Fibroblast of lung (primary cell): ENCODE data around the gene CD244.

Experiments
- CTCF ChIP-seq, 2 donors: IDR thresholded peaks in 1 of 2; conservative IDR thresholded peaks in 1 of 2; 1 replicate in 1 of 2; 2 replicates in 1 of 2; pipeline ENCODE4 v1.5.1; 2011 to 2012; ENCODE audit warnings: low read length in 2 of 2, control low read depth in 1 of 2, inconsistent platforms in 1 of 2, low read depth in 1 of 2, mild to moderate bottlenecking in 1 of 2
- EZH2 ChIP-seq: IDR thresholded peaks from 2 replicates; pipeline ENCODE4 v1.5.1; 2012; ENCODE audit warnings: low read length, control low read depth, mild to moderate bottlenecking; ENCODE audit errors: missing control alignments

DNA sequence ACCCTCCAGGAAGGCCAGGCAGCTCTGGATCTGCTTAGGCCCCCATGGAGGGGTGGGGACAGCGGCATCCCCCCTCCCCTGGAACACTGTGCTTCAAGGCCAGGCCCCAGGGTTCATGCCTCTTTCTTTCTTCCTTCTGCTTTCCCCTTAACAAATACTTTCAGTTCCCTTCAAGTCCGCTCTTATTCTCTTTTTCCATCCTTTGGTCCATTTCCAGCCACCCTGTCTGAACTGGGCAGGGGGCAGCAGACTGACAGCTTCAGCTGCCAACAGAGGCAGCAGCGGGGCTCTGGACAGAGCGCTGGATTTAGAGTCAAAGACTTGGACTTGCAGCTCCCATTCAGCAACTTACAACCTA, 1.1 kb upstream of the CD244 start:
- no peak for TF ChIP-seq CTCF (conservative IDR thresholded peaks at IDR 0.05 in 1 of 2, IDR thresholded peaks at IDR 0.05 in 1 of 2; ENCODE audit: low read depth in 1 of 2, low read length in 2 of 2)
- no peak for TF ChIP-seq EZH2
